Adrenal gland (tissue), 12 donors: ENCODE data around the gene LILRA5. TPM values are rescaled to one million over a fixed set of nuclear protein-coding genes. Genes with fewer than 3 reads are reported as not detected.
"Not testable (repeated sequence)": the region's sequence is repeated elsewhere in the genome, so short reads cannot be mapped to it uniquely, and the experiment has no call there.

Source experiments
- DNase-seq, 7 donors: peaks; one replicate each; pipeline ENCODE4 v3.0.0-alpha.2; 2019 to 2020
- H3K27ac ChIP-seq, 5 donors: fragments of 200-600 bp; sonication (generic) in 4 of 5; 1 replicate in 3 of 5; 2 replicates in 2 of 5; pipeline versions ENCODE4 v1.5.1 to v1.8.0; 2016 to 2020; ENCODE audit warnings: mild to moderate bottlenecking in 1 of 5
- H3K27me3 ChIP-seq: fragments of 200-600 bp; 2 replicates; pipeline ENCODE4 v1.8.0; 2021
- H3K36me3 ChIP-seq, 2 donors: fragments of 200-600 bp; replicated peaks in 1 of 2; 1 replicate in 1 of 2; 2 replicates in 1 of 2; pipeline versions ENCODE4 v1.5.1 to v1.8.0; 2018 to 2022
- H3K4me1 ChIP-seq, 2 donors: fragments of 200-600 bp; replicated peaks in 1 of 2; 1 replicate in 1 of 2; 2 replicates in 1 of 2; pipeline versions ENCODE4 v1.5.1 to v1.8.0; 2018 to 2021
- H3K4me3 ChIP-seq, 4 donors: fragments of 200-600 bp; sonication (generic) in 3 of 4; one replicate each; pipeline ENCODE4 v1.5.1; 2016 to 2018
- H3K9me3 ChIP-seq, 3 donors: fragments of 200-600 bp; sonication (generic) in 1 of 3; replicated peaks in 1 of 3; 1 replicate in 2 of 3; 2 replicates in 1 of 3; pipeline versions ENCODE4 v1.5.1 to v1.8.0; 2016 to 2021
- POLR2A ChIP-seq, 2 donors: fragments of 450-650 bp; IDR thresholded peaks; one replicate each; pipeline ENCODE4 v1.6.1; 2017; ENCODE audit warnings: antibody characterized with exemption in 2 of 2, mild to moderate bottlenecking in 2 of 2, moderate library complexity in 1 of 2
- WGBS, 4 donors: extraction: QIAGEN DNeasy Blood & Tissue Kit in 2 of 4; methylation state at CpG; one replicate each; pipeline versions ENCODE4 v1.1.5 to v1.1.7; 2013 to 2017; 5-methylcytosine and 5-hydroxymethylcytosine counted together
- intact Hi-C, 2 donors: fragments of 100-400 bp; cut with DNase I; formaldehyde crosslinking; loops; one replicate each; pipeline versions ENCODE4 v1.14.1 to v1.15.0; 2022 to 2023
- polyA plus RNA-seq, 3 donors: library from polyadenylated mRNA; stranded (reverse); fragments of 200-250 nt in 2 of 3; fragments of 350-450 nt in 1 of 3; fragmentation: Illumina TruSeq in 1 of 3; extraction: RNeasy Lipid Tissue Mini Kit (QIAGEN cat#74804) in 1 of 3; gene quantifications; one replicate each; pipeline ENCODE4 v1.2.3, GENCODE V29; 2013 to 2014
- total RNA-seq, 9 donors: library from RNA; depleted of rRNA in 4 of 9; stranded (reverse); fragments of >200 nt in 4 of 9; fragments of 120-200 nt in 1 of 9; fragmentation: NEBNext Ultra II Directional in 1 of 9; extraction: Animal tissue kit (Norgen Biotek cat#: 25700) in 1 of 9; gene quantifications; one replicate each; pipeline versions ENCODE4 v1.1.0 to v1.2.4, GENCODE V29; 2013 to 2023
- TF ChIP-seq, protein P1 (sequence below), 6 experiments: fragments of 450-650 bp in 4 of 6; fragments of 200-600 bp in 2 of 6; sonication (generic) in 1 of 6; IDR thresholded peaks; 1 replicate in 5 of 6; 2 replicates in 1 of 6; pipeline versions ENCODE4 v1.5.1 to v1.8.0; 2016 to 2021; ENCODE audit warnings: antibody characterized with exemption in 6 of 6, mild to moderate bottlenecking in 2 of 6, moderate library complexity in 1 of 6
- donor health status: healthy with polysubstance abuse.
- donor health status: Bipolar disorder and iron deficiency.
- donor health status: DM: yes; HTN: yes; CAD: no.
- donor health status: DM: no; HTN: no; CAD: no.
- donor health status: DM: no; HTN: no; CAD: no.
- donor health status: DM: yes; HTN: yes; CAD: no.

LILRA5 gene
- total and polyA plus RNA-seq, 12 donors: 0.72 to 6.2 (median 3.0) TPM; not detected in 1

DNA sequence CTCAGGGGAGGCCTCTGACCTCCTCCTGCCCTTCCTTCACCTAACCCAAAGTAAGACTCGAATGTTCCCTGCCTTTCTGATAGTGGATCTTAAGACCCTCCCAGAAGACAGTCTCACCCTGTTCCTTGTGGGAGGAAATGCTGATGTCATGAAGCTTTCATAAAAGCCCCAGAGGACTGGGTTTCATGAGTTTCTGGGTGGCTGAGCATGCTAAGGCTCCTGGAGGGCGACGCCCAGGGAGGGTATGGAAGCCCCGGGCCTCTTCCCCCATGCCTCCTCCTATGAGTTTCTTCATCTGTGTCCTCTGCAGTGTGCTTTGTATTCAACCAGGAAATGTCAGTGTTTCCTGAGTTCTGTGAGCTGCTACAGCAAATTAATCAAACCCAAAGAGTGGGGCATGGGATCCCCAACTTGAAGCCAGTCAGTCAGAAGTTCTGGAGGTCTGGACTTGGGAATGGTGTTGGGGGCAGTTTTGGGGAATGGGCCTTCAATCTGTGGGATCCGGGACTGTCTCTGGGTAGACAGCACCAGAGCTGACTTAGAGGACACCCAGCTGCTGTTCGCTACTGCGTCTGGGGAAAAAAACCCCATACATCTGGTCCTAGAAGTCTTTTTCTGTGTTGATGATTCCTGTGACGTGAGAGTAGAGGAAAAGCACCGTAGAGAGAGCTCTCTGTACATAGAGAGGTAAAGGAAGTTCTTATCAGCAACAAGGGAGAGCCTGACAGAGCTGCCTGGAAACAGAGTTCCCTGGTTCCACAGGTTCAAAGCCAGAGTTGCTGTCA, 30.1 kb downstream of the LILRA5 start:
- intact Hi-C loops: no loop called here
- Histone ChIP-seq H3K9me3 (no peaks in the 10 kb centered on the region), H3K4me3 (no peak overlapping the region), H3K27me3 (peaks cover 7% of the 10 kb centered on the region), H3K27ac (no peak overlapping the region), H3K4me1 (no peaks in the 10 kb centered on the region), H3K36me3 (no peaks in the 10 kb centered on the region)
- peak in 1 of 7 donors; percentile 7 for DNase-seq
- WGBS, 4 donors: 34 to 65% (median 54%) methylated on average over 6 to 9 of the region's 9 CpGs
- TF ChIP-seq, protein P1, sequence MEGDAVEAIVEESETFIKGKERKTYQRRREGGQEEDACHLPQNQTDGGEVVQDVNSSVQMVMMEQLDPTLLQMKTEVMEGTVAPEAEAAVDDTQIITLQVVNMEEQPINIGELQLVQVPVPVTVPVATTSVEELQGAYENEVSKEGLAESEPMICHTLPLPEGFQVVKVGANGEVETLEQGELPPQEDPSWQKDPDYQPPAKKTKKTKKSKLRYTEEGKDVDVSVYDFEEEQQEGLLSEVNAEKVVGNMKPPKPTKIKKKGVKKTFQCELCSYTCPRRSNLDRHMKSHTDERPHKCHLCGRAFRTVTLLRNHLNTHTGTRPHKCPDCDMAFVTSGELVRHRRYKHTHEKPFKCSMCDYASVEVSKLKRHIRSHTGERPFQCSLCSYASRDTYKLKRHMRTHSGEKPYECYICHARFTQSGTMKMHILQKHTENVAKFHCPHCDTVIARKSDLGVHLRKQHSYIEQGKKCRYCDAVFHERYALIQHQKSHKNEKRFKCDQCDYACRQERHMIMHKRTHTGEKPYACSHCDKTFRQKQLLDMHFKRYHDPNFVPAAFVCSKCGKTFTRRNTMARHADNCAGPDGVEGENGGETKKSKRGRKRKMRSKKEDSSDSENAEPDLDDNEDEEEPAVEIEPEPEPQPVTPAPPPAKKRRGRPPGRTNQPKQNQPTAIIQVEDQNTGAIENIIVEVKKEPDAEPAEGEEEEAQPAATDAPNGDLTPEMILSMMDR (IDR thresholded peaks at IDR 0.05): no peak
- no peak for TF ChIP-seq POLR2A (IDR thresholded peaks at IDR 0.05)

- peaks cover 11% of the 10 kb centered on the region for H3K27me3 ChIP-seq
- H3K27ac ChIP-seq, intact Hi-C loops, H3K9me3 ChIP-seq, H3K36me3 ChIP-seq, H3K4me3 ChIP-seq, H3K4me1 ChIP-seq: not testable (repeated sequence)
- DNase-seq: peak in 1 of 7 donors; percentile 14
- 72 to 75% (median 73%) methylated on average over 3 to 5 of the region's 5 CpGs for WGBS, 4 donors
Observed at GRCh38 chr19:54281729-54282075, 31.3 kb downstream of the LILRA5 start.

DNA sequence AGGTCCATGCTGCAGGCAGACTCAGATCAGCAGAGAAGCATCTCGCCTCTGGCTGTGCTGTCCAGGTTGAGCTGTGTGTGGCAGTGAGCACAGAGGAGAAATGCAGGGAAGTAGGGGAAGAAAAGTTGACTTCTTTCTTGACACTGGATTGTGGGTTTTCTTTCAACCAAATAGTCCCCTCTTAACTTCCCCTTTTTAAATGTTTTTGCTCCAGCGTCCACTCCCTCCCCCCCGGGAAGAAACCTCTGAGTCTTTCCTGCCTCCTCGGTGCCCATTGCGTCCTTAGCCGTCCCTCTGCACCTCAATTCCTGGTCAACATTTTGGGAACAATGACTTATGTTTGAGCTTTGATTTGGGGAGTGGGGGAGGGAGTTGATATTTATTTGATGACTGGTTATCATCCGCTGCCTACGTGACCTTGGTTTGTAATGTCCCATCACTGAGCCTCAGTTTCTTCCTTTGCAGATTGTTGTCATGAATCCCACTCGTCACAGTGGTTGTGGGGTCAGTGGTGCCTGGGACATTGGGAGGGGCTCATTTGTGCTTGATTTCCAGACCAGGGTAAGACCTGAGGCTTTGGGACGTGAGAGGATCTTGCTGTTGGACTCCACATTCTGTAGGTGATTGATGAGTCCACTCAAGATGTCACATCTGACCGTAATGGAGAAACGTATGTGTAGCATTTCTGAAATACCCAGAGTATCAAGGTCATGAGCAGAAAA, 31.8 kb downstream of the LILRA5 start, which contains the start of gene LILRB2:
TSS of gene LILRB2 (minus strand) at position 104 of the 722 bp plus-strand sequence. CDS start 614 bp downstream, outside the sequence.
- H3K36me3 ChIP-seq: no peaks in the 10 kb centered on the region
- H3K27me3 ChIP-seq: peaks cover 11% of the 10 kb centered on the region
- no peaks in the 10 kb centered on the region for H3K9me3 ChIP-seq
- H3K4me1 ChIP-seq: no peaks in the 10 kb centered on the region
- 54 to 68% (median 61%) methylated on average over 12 of the region's 12 CpGs for WGBS, 4 donors
- TF ChIP-seq POLR2A (IDR thresholded peaks at IDR 0.05): no peak
- TF ChIP-seq, protein P1 (IDR thresholded peaks at IDR 0.05): no peak
- peak in 1 of 7 donors; percentile 42 for DNase-seq
- intact Hi-C loops: no loop called here
- peak within 1 kb of the TSS in 1 of 4 donors; percentile 39 for H3K4me3 ChIP-seq
- peak within 1 kb of the TSS in 2 of 5 donors; percentile 27 to 81 for H3K27ac ChIP-seq

DNA sequence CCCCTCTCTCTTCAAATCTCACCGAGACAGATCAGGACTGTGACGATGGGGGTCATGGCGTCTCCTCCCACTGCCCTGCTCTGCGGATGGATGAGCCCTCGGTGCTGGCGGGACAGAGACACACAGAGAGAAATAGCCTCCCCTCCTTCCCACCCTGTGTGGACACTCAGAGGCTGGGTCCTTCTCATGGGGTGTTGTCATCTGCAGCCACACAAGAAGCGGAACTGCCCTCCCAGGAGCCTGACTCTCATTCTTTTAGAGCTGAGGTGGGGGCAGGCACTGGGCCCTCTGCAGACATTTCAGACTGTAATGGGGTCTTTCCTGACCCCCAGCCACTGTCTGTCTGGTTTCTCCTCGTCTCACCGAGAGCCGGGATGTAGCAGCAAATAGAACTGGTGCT, 32.5 kb downstream of the LILRA5 start:
- Histone ChIP-seq H3K27ac (peak overlapping the region in 1 of 5 donors; percentile 81), H3K4me3 (peak overlapping the region in 1 of 4 donors; percentile 39), H3K27me3 (peaks cover 11% of the 10 kb centered on the region)
- H3K9me3 ChIP-seq, H3K4me1 ChIP-seq, intact Hi-C loops, H3K36me3 ChIP-seq: not testable (repeated sequence)
- 47 to 59% (median 52%) methylated on average over 10 of the region's 10 CpGs for WGBS, 4 donors
- peak in 2 of 7 donors; percentile 35 to 59 for DNase-seq

DNA sequence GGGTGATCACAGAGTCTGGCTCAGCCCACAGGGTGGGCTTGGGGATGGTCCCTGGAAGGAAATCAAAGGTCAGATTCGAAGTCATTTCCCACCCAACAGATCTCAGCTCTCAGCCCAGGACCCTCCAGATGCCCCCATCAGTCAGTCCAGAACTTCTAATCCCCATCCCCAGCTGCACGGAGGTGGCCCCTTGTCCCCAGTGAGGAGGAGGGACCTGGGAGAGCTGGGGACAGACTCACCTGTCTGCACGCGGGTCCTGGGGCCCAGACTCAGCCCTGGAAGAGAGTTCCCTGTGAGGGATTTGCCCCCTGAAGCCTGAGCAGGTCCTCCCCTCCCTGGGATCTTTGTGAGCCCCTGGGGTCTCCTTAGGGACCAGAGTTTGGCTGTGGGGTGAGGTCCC, 32.9 kb downstream of the LILRA5 start:
- peak overlapping the region in 1 of 5 donors; percentile 81 for H3K27ac ChIP-seq
- DNase-seq: peak in 1 of 7 donors; percentile 31
- H3K4me3 ChIP-seq: peak overlapping the region in 1 of 4 donors; percentile 39
- WGBS, 4 donors: 6 to 56% (median 38%) methylated on average over 4 of the region's 4 CpGs
- H3K9me3 ChIP-seq, H3K4me1 ChIP-seq, intact Hi-C loops, H3K36me3 ChIP-seq: not testable (repeated sequence)
- peaks cover 11% of the 10 kb centered on the region for H3K27me3 ChIP-seq
